Adrenal gland (tissue), 5 donors: Measurements from ENCODE around the gene TSPAN32.
"Not testable (repeated sequence)": the region's sequence is repeated elsewhere in the genome, so short reads cannot be mapped to it uniquely, and the experiment has no call there.

Experiments
- POLR2A ChIP-seq, 2 donors: fragments of 450-650 bp; IDR thresholded peaks; one replicate each; pipeline ENCODE4 v1.6.1; 2017; ENCODE audit warnings: antibody characterized with exemption in 2 of 2, mild to moderate bottlenecking in 2 of 2, moderate library complexity in 1 of 2
- TF ChIP-seq, protein P1 (sequence below), 6 experiments: fragments of 450-650 bp in 4 of 6; fragments of 200-600 bp in 2 of 6; sonication (generic) in 1 of 6; IDR thresholded peaks; 1 replicate in 5 of 6; 2 replicates in 1 of 6; pipeline versions ENCODE4 v1.5.1 to v1.8.0; 2016 to 2021; ENCODE audit warnings: antibody characterized with exemption in 6 of 6, mild to moderate bottlenecking in 2 of 6, moderate library complexity in 1 of 6
- donor health status: DM: no; HTN: no; CAD: no.

DNA sequence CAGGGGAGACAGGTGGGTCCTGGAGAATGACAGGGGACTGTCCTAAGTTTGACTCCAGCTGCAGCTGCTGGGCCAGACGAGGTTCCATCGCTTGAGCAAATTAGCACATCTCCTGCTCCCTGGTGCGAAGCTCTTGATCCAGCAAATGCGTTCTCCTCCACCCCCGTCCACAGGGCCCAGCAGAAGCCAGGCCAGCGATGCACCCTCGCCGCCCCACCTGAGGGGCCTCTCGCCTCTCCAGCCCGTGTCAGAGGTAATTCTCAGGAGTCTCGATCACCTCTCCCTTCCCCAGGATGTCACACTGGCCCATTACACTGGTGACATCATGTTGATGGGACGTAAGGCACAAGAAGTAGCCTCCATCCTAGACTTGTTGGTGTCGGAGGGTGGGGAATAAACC is 55.8 kb downstream of the TSPAN32 start:
- TF ChIP-seq, protein P1, sequence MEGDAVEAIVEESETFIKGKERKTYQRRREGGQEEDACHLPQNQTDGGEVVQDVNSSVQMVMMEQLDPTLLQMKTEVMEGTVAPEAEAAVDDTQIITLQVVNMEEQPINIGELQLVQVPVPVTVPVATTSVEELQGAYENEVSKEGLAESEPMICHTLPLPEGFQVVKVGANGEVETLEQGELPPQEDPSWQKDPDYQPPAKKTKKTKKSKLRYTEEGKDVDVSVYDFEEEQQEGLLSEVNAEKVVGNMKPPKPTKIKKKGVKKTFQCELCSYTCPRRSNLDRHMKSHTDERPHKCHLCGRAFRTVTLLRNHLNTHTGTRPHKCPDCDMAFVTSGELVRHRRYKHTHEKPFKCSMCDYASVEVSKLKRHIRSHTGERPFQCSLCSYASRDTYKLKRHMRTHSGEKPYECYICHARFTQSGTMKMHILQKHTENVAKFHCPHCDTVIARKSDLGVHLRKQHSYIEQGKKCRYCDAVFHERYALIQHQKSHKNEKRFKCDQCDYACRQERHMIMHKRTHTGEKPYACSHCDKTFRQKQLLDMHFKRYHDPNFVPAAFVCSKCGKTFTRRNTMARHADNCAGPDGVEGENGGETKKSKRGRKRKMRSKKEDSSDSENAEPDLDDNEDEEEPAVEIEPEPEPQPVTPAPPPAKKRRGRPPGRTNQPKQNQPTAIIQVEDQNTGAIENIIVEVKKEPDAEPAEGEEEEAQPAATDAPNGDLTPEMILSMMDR (IDR thresholded peaks at IDR 0.05), result not testable (repeated sequence)
- not testable (repeated sequence) for TF ChIP-seq POLR2A (IDR thresholded peaks at IDR 0.05)
